ENCODE measurements around the gene ZNF133. TPM values are rescaled to one million over a fixed set of nuclear protein-coding genes. Genes with fewer than 3 reads are reported as not detected.
A peak's percentile ranks its signal among the peaks of the same experiment; 100 is the strongest.
"Not testable (repeated sequence)": the region's sequence is repeated elsewhere in the genome, so short reads cannot be mapped to it uniquely, and the experiment has no call there.

Gene ZNF133
- total RNA-seq (7.2 TPM), polyA plus RNA-seq (10 to 100 TPM in 2 of 4 donors, 1 to 10 TPM in 2; 7.5 to 11.1 (median 9.4) TPM)

GRCh38 chr20:18287915-18288748 is at the start of gene ZNF133:
Gene ZNF133, plus strand, starts transcription at chr20:18288527. Its CDS starts 17,160 bp downstream, at chr20:18305687.
- H3K27me3 Mint-ChIP-seq: peaks cover 20% of the 10 kb centered on the region
- peaks cover 5% of the 10 kb centered on the region for H3K36me3 ChIP-seq (ENCODE audit: control insufficient read depth, insufficient read depth, low read length)
- H3K9me3 ChIP-seq (ENCODE audit: control insufficient read depth in 2 of 2, low read length in 2 of 2): peaks cover 19 to 20% of the 10 kb centered on the region in 2 experiments
- peak within 1 kb of the TSS; percentile 97 for H3K27ac ChIP-seq (ENCODE audit: insufficient read depth, low read length, poor library complexity, severe bottlenecking)
- peaks cover 23% of the 10 kb centered on the region for H3K36me3 Mint-ChIP-seq
- peaks cover 0 to 16% (median 6%) of the 10 kb centered on the region in 7 donors for H3K9me3 Mint-ChIP-seq
- peak within 1 kb of the TSS; percentile 95 to 99 (median 99) for H3K27ac Mint-ChIP-seq
- peak within 1 kb of the TSS; percentile 96 to 100 (median 98) for H3K4me3 Mint-ChIP-seq
- peaks cover 5 to 36% (median 23%) of the 10 kb centered on the region in 4 donors for H3K4me1 Mint-ChIP-seq
- H3K4me1 ChIP-seq (ENCODE audit: control insufficient read depth, insufficient read depth, low read length, poor library complexity, severe bottlenecking): peaks cover 17% of the 10 kb centered on the region
- DNase-seq (peak; percentile 95 to 99 (median 97)), ATAC-seq (ENCODE audit: low read depth in 2 of 2) (peak; percentile 95)
- H3K27me3 ChIP-seq (ENCODE audit: control insufficient read depth, insufficient read depth, low read length): peaks cover 27% of the 10 kb centered on the region
- peak within 1 kb of the TSS; percentile 91 for H3K4me3 ChIP-seq (ENCODE audit: low read depth, low read length)

DNA sequence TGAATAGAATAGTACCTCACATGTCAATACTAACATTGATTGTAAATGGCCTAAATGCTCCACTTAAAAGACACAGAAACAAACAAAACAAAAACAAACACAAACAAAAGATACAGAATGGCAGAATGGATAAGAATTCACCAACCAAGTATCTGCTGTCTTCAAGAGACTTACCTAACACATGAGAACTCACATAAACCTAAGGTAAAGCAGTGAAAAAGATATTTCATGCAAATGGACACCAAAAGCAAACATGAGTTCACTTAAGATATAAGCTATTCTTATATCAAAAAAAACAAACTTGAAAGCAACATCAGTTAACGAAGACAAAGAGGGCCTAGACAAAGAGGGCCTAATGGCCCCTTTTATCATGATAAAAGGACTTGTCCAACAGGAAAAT is 47.3 kb upstream of the ZNF133 start:
- Histone ChIP-seq H3K4me1 (ENCODE audit: control insufficient read depth, insufficient read depth, low read length, poor library complexity, severe bottlenecking) (no peaks in the 10 kb centered on the region), H3K4me3 (ENCODE audit: low read depth, low read length) (no peak overlapping the region), H3K27ac (ENCODE audit: insufficient read depth, low read length, poor library complexity, severe bottlenecking) (no peak overlapping the region), H3K27me3 (ENCODE audit: control insufficient read depth, insufficient read depth, low read length) (peaks cover 2% of the 10 kb centered on the region), H3K36me3 (ENCODE audit: control insufficient read depth, insufficient read depth, low read length) (no peaks in the 10 kb centered on the region), H3K9me3 (ENCODE audit: control insufficient read depth in 2 of 2, low read length in 2 of 2) (no peaks in the 10 kb centered on the region)
- no peak for ATAC-seq (ENCODE audit: low read depth in 2 of 2)
- Mint-ChIP-seq H3K4me3 (no peak overlapping the region), H3K36me3 (peaks cover 5% of the 10 kb centered on the region), H3K9me3 (peaks cover 0 to 15% (median 2%) of the 10 kb centered on the region in 7 donors), H3K27ac (no peak overlapping the region), H3K4me1 (no peaks in the 10 kb centered on the region), H3K27me3 (peaks cover 12% of the 10 kb centered on the region)
- no peak for DNase-seq

DNA sequence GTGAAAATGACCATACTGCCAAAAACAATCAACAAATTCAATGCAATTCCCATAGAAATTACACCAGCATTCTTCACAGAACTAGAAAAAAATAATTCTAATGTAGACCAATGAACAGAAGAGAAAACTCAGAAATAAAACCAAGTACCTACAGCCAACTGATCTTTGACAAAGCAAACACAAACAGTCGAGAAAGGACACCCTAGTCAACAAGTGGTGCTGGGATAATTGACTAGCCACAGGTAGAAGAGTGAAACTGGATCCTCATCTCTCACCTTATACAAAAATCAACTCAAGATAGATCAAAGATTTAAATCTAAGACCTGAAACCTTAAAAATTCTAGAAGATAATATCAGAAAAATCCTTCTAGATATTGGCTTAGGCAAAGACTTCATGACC is 44.5 kb upstream of the ZNF133 start:
- Histone ChIP-seq H3K27me3 (ENCODE audit: control insufficient read depth, insufficient read depth, low read length) (no peaks in the 10 kb centered on the region), H3K27ac (ENCODE audit: insufficient read depth, low read length, poor library complexity, severe bottlenecking) (no peak overlapping the region), H3K4me3 (ENCODE audit: low read depth, low read length) (no peak overlapping the region), H3K36me3 (ENCODE audit: control insufficient read depth, insufficient read depth, low read length) (no peaks in the 10 kb centered on the region), H3K4me1 (ENCODE audit: control insufficient read depth, insufficient read depth, low read length, poor library complexity, severe bottlenecking) (no peaks in the 10 kb centered on the region), H3K9me3 (ENCODE audit: control insufficient read depth in 2 of 2, low read length in 2 of 2) (no peaks in the 10 kb centered on the region)
- peaks cover 5% of the 10 kb centered on the region for H3K36me3 Mint-ChIP-seq
- no peaks in the 10 kb centered on the region for H3K4me1 Mint-ChIP-seq
- no peak overlapping the region for H3K4me3 Mint-ChIP-seq
- peaks cover 11% of the 10 kb centered on the region for H3K27me3 Mint-ChIP-seq
- no peak overlapping the region for H3K27ac Mint-ChIP-seq
- peaks cover 0 to 15% (median 4%) of the 10 kb centered on the region in 7 donors for H3K9me3 Mint-ChIP-seq
- ATAC-seq (ENCODE audit: low read depth in 2 of 2) (no peak), DNase-seq (no peak)

DNA sequence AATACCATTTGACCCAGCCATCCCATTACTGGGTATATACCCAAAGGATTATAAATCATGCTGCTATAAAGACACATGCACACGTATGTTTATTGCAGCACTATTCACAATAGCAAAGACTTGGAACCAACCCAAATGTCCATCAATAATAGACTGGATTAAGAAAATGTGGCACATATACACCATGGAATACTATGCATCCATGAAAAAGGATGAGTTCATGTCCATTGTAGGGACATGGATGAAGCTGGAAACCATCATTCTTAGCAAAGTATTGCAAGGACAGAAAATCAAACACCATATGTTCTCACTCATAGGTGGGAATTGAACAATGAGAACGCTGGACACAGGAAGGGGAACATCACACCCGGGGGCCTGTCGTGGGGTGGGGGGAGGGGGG is 39.8 kb upstream of the ZNF133 start:
- H3K9me3 Mint-ChIP-seq; H3K4me3 ChIP-seq (ENCODE audit: low read depth, low read length); H3K27me3 ChIP-seq (ENCODE audit: control insufficient read depth, insufficient read depth, low read length); H3K4me1 ChIP-seq (ENCODE audit: control insufficient read depth, insufficient read depth, low read length, poor library complexity, severe bottlenecking); H3K27ac Mint-ChIP-seq; H3K36me3 Mint-ChIP-seq; H3K4me3 Mint-ChIP-seq; DNase-seq; H3K4me1 Mint-ChIP-seq; H3K27me3 Mint-ChIP-seq; H3K9me3 ChIP-seq (ENCODE audit: control insufficient read depth in 2 of 2, low read length in 2 of 2); ATAC-seq (ENCODE audit: low read depth in 2 of 2); H3K27ac ChIP-seq (ENCODE audit: insufficient read depth, low read length, poor library complexity, severe bottlenecking); H3K36me3 ChIP-seq (ENCODE audit: control insufficient read depth, insufficient read depth, low read length): not testable (repeated sequence)

- Mint-ChIP-seq H3K4me3 (no peak overlapping the region), H3K9me3 (peaks cover 0 to 5% (median 0%) of the 10 kb centered on the region in 7 donors), H3K36me3 (no peaks in the 10 kb centered on the region), H3K27me3 (no peaks in the 10 kb centered on the region), H3K27ac (no peak overlapping the region), H3K4me1 (no peaks in the 10 kb centered on the region)
- no peaks in the 10 kb centered on the region for H3K36me3 ChIP-seq (ENCODE audit: control insufficient read depth, insufficient read depth, low read length)
- no peak overlapping the region for H3K27ac ChIP-seq (ENCODE audit: insufficient read depth, low read length, poor library complexity, severe bottlenecking)
- peaks cover 2% of the 10 kb centered on the region for H3K27me3 ChIP-seq (ENCODE audit: control insufficient read depth, insufficient read depth, low read length)
- ATAC-seq (ENCODE audit: low read depth in 2 of 2) (no peak), DNase-seq (no peak)
- H3K9me3 ChIP-seq (ENCODE audit: control insufficient read depth in 2 of 2, low read length in 2 of 2): no peaks in the 10 kb centered on the region
- H3K4me3 ChIP-seq (ENCODE audit: low read depth, low read length): no peak overlapping the region
- no peaks in the 10 kb centered on the region for H3K4me1 ChIP-seq (ENCODE audit: control insufficient read depth, insufficient read depth, low read length, poor library complexity, severe bottlenecking)
Measured at GRCh38 chr20:18250217-18250616, 38.1 kb upstream of the ZNF133 start.

- H3K9me3 Mint-ChIP-seq: peaks cover 0 to 5% (median 0%) of the 10 kb centered on the region in 7 donors
- Histone ChIP-seq H3K9me3 (ENCODE audit: control insufficient read depth in 2 of 2, low read length in 2 of 2) (no peaks in the 10 kb centered on the region), H3K27me3 (ENCODE audit: control insufficient read depth, insufficient read depth, low read length) (peaks cover 2% of the 10 kb centered on the region), H3K4me3 (ENCODE audit: low read depth, low read length) (no peak overlapping the region), H3K4me1 (ENCODE audit: control insufficient read depth, insufficient read depth, low read length, poor library complexity, severe bottlenecking) (no peaks in the 10 kb centered on the region), H3K27ac (ENCODE audit: insufficient read depth, low read length, poor library complexity, severe bottlenecking) (no peak overlapping the region), H3K36me3 (ENCODE audit: control insufficient read depth, insufficient read depth, low read length) (no peaks in the 10 kb centered on the region)
- H3K36me3 Mint-ChIP-seq: no peaks in the 10 kb centered on the region
- H3K4me3 Mint-ChIP-seq: no peak overlapping the region
- H3K27ac Mint-ChIP-seq: no peak overlapping the region
- peaks cover 7% of the 10 kb centered on the region for H3K27me3 Mint-ChIP-seq
- ATAC-seq (ENCODE audit: low read depth in 2 of 2): no peak
- no peaks in the 10 kb centered on the region for H3K4me1 Mint-ChIP-seq
- DNase-seq: no peak
Measured at GRCh38 chr20:18252597-18253451, 35.5 kb upstream of the ZNF133 start.

DNA sequence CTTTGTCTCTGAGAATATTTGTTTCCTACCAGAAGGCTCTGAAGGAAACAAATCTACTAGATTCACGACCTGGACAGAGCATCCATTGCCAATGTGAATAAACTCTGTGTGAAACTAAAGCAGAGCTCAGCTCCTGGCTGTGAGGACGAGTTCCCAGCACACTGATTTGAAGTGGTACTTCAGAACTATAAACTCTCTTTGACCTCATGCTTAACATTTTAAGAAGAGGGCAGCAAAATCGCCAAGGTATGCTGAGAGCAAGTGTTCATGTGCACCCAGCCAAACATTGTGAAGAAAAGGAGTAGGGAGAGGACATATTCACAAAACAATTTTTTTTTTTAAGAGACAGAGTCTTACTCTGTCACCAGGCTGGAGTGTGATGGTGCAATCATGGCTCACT is 33.7 kb upstream of the ZNF133 start:
- Mint-ChIP-seq H3K27me3 (peaks cover 9% of the 10 kb centered on the region), H3K27ac (peak overlapping the region in 1 of 3 donors; percentile 6), H3K4me1 (no peaks in the 10 kb centered on the region), H3K4me3 (no peak overlapping the region), H3K36me3 (no peaks in the 10 kb centered on the region), H3K9me3 (no peaks in the 10 kb centered on the region)
- H3K4me3 ChIP-seq (ENCODE audit: low read depth, low read length): no peak overlapping the region
- no peaks in the 10 kb centered on the region for H3K4me1 ChIP-seq (ENCODE audit: control insufficient read depth, insufficient read depth, low read length, poor library complexity, severe bottlenecking)
- ATAC-seq (ENCODE audit: low read depth in 2 of 2): no peak
- H3K9me3 ChIP-seq (ENCODE audit: control insufficient read depth in 2 of 2, low read length in 2 of 2): no peaks in the 10 kb centered on the region
- H3K27ac ChIP-seq (ENCODE audit: insufficient read depth, low read length, poor library complexity, severe bottlenecking): no peak overlapping the region
- no peaks in the 10 kb centered on the region for H3K36me3 ChIP-seq (ENCODE audit: control insufficient read depth, insufficient read depth, low read length)
- peaks cover 2% of the 10 kb centered on the region for H3K27me3 ChIP-seq (ENCODE audit: control insufficient read depth, insufficient read depth, low read length)
- no peak for DNase-seq

Data from CD4-positive, CD25-positive, alpha-beta regulatory T cell (primary cell).